NCI-H446 (cell line): Measurements from ENCODE around the gene HOXA13.

Source experiments
- DNase-seq, 2 experiments: peaks; one replicate each; lab custom pipeline; 2025; lab: John Stamatoyannopoulos, UW

HOXA13 gene

DNA sequence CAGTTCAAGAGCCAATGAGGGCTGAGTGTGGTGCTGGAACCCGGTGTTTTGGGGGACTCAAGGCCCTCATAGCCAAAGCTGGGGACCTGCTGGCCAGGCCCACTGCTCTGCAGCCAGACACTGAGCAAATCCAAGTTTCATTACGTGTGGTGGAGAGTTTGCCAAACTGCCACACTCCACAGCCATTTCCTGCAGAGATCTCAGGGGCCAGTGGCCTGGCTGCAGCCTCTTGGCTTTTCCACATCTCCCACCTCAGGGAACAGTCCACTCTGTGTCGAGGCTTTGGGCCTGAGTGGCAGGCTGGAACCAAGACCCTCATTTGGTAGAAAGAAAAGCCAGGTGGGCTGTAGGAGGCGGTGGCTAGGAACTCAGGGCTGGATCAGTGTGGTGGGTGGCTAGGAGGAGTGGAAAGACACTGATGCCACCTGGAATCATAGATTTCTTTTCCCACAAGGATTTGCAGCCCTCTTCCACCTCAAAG is 18.1 kb downstream of the HOXA13 start:
- no peak for DNase-seq

DNA sequence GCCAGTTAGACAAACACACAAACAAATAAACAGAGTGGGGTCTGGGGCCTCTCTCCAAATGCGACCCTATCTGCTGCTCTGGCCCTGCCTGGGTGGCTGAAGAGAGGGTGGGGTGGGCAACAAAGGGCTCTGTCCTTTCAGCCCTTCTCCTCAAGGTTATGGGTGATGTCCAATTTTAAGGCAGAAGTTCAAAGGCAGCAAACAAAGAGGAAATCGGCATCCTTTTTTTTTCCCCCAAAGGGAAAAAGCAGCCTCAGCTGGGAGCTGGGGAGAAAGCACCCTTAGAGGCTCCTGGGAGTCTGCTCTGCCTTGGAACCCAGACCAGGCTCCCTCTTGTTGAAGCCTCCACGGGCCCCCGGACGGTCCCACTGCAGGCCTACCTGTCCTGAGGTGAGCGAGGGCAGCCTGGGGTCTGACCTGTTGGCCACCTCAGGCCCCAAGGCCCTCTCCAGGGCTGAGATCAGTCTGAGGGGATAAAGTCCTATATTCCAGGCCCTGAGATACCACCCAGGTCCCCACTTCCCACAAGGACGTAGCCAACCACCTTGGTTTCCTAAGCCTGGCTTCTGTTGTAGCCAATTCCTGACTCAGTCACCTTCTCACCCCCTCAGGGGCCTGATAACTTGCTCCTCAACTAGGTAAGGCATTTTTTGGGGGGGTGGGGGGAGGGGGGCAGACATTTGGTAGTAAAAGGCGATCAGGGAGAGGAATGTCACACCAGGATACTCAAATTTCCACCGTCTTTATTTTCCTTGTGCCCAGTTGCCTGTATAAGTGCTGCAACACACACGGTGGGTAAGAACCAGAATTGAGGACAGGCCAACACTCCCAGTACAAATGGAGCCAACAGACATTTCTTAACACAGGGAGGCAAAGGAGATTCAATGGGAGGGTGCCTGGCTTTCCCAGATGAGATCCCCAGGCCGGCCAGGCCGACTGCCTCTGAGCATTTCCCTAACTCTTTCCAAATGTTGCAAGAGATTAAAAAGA is 19.2 kb downstream of the HOXA13 start:
- no peak for DNase-seq

DNA sequence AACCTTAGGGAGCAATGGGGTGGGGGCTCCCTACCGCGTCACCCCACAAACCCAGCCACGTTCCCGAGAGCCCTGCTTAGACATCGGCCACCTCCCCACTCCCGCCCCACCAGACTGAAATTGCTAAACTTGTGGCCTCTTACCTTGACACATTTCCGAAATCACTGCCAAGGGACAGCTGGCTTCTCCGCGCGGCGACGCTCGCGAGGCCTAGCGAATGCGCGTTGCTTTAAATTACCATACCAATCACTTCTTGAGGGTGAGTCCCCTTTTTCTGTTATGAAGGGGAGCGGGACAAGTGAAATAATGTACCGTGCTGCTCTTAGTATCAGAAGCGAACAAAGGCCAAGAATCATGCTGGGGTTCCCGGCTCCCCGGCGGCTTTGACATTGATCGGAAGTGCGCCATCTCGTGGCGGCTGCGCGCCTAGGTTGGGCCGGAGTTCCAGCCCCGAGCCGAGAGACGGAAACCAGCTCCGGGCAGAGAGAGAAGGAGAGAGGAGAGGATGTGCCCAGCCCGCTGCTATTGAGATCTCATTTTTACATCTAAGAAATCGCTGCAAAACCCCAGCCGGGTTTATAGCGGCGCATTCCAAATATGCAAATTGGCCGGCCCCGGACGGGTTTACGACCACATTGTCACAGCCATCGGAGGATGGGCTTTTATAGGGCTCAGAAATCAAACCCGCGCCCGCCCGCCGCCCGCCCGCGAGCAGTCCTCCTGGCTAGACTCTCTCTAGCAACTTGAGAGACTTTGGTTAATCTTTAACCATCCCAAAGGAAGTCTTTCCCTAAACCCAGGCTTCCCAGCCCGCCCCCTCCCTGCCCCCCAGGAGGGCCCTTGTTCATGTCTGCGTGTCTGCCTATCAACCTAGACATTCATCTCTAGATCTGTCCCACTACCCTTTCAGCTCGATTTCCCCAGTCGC is 20.1 kb downstream of the HOXA13 start:
- DNase-seq = peak; percentile 75 to 87

DNA sequence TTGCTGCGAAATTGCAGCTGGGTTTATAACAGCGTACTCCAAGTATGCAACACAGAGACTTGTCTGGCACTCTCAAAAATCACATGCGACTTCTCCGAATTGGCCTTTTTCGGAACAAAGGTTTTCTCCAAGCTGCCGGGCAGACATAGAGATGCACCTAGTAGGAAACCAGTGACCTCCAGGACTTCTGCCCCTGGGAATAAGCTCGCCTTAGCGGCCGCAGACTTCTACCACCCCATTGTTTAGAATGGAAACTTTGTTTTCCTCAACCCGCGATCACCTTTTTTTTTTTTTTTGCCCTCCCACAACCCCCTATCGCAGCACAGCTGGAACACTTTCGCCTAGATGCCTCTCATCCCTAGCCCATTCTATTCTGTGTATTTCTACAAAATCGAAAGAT is 20.9 kb downstream of the HOXA13 start:
- peak in 1 of 2 experiments; percentile 42 for DNase-seq

DNA sequence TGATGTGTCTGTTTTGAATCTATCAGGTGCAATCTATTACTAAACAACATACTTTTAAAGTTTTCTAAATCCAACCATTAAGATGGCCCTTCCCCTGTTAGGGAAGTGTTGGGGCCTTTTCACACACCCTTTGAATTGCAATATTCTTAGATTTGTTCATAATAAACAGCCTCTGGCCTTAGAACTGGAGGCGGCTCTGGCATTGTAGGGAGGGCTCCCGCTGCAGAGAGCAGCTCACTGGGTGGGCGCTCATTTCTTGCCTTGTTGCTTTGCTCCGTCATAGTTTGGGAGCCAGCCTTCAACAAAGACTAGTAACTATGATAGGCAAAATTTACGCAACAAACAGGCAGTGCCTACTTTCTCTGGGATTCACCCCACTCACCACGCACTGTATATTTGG is 21.5 kb downstream of the HOXA13 start:
- DNase-seq = peak in 1 of 2 experiments; percentile 51

DNA sequence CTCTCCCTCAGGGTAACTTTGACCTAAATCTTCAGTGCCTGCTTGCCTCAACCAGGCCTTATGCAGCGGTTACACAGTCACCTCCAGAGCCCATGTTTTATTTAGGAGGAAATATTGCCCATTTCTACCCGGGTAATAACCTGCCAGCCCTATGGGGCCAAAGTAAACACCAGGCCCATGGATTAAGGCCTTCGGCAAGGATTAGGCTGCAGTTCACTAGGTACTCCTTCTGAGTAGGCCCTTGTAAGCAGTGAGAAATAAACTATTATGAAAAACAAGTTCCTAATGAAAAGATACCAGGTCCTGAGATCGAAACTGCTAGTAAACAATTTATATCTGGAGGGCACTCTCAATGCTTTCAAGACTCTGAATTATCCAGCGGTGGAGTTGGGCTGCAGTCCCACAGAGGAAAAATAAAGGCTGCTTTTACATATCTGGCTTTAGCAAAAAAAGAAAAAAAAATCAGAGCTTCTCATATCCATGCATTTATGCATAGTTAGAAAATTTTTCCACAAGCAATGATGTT is 22.0 kb downstream of the HOXA13 start:
- no peak for DNase-seq

DNA sequence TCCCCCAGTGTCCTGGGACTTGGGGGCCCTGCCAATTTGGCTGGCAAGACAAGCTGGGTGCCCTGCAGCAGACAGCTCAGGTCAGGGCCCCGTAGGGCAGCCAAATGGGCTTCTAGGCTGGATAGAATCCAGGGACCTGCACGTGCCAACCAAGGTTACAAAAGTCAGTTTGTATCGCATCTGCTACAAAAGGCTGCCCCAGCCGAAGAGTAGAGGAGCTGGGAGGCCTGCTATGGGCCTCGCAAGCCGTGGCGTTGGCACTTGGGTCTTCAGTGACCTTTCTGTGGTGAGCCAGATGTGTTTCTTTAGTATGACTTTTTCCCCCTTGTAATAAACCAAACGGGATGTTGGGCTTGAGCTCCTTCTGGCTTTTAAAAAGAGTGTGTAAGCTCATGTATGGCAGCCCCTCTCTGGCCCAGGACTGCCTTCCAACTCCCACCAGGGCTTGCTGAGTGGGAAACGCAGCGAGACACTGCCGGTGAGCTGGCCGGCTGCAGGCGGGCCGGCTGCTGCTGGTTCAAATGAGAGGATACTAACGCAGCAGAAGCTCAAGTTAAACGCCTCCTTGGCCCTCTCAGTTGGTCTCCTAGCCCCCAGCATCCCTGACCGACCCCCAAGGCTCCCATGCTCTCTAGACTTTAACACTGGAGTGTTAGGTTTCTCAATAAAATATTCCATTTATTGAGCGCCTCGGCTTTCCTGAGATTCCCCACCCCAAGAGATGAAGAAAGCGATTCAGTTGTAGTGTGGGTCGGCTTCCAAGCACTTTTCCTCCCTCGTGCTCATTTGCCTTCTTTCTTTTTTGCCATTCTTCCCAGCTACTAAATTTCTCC is 22.7 kb downstream of the HOXA13 start:
- peak in 1 of 2 experiments; percentile 30 for DNase-seq

DNA sequence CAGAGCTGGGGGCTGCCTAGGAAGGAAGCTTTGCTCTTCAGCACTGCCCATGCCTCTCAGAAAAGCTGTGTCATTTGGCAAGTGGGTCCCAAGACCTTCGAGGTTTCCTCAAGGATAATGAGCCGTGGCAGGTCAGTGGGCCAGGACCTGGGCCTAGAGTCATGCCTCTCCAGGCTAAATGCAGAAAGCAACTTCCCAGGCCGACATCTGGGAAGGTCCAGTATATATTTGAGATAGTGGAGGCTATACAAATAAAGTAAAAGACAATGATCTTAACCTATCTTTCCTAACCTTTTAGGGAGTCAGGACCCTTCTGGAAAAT is 23.4 kb downstream of the HOXA13 start:
- DNase-seq = no peak

DNA sequence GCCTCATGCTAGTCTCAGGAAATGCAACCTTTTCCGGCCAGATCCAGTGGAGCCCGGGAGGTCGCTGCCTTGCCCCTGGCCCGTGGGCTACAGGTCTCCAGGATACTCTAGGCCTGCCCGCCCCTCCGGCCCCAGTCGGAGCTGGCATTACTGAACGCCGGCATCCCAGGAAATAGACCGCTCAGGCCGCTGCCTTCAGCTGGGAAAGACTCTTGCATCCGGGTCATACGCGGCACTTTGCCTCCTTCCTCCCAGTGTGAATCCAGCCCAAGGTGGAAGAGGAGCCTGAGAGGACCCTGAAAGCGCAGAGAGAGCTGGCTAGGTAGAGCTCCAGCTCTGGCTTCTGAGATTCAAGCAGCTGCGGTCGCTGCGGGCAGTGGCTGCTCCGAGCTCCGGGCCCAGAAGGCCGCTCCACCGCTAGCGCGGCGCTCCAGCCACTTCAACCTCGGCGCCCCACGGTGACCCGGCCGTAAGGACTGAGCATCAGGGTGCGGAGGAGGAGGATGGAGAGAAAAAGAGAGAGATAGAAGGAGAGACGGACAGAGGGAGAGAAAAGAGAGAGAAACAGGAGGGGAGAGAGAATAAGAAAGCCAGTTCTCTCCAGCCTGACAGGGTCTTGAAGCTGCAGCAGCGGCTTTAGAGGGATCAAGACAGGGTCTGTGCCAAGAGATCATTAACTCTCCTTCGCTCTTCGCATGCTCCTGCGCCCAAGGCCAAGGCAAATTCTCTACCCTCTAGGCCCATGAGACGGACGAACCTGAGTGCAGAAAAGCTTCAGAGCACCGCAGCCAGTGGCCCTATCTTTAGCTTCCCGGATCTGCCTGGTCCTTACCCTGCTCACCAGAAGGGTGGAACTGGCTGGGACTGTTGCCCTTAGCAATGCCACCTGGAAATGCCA is 24.0 kb downstream of the HOXA13 start:
- DNase-seq = no peak

DNA sequence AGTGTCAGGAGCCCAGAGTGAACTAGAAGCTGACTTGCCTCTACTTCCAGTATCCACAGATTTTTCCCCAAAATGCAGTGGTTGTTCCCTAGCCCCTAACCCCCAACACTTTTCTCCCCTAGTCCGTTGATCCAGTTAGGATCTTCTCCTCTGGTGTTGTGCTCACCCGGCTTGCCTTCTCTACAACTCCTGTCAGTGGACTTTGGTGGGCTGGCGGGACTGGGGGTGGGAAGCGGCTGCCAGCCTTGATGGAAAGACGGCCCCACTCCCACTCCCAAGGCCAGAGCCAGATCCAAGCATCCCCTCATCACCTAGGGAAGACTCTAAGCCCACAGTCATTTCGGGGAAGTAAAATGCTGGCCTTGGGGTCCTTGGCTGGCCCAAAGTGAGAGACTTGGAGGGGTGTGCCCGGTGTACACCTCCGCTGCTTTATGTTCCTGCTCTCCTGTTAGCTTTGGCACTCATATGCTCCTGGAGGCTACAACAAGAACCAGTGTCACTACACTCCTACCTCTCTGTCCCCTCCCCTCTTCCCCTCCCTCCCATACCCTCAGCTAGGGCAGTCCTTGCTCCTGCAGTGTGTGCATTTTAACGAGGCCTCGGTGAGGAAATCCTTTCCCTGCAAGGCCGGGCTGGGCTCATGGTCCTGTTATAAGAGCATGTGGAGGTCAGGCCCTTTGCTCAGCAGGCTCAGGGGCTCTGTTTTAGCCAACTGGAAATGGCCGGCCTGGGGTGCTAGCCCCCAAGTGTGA is 24.8 kb downstream of the HOXA13 start:
- DNase-seq = no peak

DNA sequence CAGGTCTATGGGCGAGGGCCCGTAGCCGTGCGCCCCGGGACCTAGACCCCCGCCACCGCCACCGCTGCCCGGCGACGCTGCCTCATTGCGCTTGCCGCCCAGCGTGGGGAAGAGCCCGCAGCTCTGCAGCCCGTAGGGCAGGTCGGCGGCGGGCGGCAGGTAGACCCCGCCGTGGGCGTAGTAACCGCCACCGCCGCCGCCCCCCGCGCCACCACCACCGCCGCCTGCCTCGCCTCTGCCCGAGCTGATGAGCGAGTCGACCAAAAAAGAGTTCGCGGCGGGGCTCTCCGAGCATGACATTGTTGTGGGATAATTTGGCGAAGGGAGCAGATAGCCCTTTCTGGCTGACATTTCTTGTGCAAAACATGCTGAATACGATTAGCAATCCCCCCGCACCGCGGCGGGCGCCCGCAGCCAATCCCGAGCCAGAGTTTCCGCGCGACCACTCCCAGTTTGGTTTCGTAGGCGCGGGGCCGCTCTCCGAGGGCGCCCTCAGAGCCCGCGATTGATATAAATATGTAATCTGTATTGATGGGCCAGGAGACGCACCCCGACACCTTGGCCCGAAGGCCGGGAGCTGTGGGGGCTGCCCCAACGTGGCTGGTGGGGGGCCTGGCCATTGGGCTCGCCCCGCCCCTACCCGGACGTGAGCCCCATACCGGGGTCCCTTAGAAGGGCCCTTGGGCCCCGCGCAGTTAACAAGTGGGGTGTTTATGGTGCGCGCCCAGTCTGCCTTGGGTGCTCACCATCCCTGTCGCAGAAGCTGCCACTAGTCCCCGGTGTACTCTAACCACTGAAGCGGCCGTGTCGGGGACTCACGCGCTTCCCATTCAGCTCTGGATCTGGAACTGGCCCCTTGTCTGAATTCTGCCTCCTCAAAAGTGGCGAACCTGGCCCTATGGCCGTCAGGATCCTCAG is 25.7 kb downstream of the HOXA13 start, which contains the start of gene HOXA10:
HOXA10 (minus strand) TSS at position 365 of the 918 bp plus-strand sequence; CDS start at position 351, 14 bp downstream.
- peak in 1 of 2 experiments; percentile 71 for DNase-seq

DNA sequence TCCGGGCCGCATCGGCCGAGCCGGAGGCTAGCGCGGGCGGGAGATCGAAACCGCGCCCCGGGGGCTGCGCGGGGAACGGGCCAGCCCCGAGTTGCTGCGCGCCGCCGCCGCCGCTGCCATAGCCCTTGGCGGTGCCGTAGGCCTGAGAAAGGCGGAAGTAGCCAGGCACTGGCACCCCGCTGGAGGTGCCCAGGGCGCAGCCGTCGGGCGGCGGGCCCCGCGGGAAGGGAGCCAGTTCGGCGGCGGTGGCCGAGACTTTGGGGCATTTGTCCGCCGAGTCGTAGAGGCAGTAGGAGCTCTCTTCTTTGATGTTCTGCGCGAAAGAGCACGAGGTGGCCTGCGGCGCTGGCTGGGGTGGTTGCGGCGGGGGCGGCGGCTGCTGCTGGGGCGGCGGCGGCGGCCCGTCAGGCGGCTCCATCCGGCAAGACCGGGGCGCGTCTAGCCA is 26.4 kb downstream of the HOXA13 start:
- peak in 1 of 2 experiments; percentile 72 for DNase-seq

DNA sequence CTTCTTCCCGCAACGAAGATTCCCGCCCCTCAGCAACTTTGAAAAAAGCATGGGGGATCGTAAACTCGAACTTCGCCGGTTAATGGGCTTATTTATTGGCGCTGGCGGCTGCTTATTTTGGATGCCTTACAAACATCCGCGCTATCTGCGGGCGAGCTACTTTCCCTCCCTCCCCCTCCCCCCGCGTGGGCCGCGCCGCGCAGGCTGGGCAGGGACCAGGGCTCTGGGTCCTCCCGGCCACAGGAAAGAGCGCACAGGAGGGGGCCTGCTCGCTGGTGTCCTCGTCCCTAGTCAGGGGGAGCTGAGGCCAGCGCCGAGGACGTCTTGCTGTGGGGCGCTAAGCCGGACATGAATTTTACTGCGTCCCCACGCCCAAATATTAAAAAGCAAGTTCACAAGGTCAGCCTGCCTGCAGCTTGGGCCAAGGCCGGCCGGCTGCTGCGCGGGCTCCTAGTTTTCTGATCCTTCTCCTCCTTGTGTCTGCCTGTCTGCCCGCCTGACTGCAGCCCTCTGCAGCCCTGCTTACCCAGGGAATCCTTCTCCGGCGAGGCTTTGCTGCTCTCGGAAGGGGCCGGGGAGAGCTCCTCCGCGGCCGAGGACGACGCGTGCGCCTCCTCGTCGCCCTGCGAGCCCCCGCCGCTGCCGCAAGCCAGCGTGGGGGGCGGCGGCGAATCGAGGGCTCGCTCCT is 26.9 kb downstream of the HOXA13 start:
- peak; percentile 45 to 72 for DNase-seq

DNA sequence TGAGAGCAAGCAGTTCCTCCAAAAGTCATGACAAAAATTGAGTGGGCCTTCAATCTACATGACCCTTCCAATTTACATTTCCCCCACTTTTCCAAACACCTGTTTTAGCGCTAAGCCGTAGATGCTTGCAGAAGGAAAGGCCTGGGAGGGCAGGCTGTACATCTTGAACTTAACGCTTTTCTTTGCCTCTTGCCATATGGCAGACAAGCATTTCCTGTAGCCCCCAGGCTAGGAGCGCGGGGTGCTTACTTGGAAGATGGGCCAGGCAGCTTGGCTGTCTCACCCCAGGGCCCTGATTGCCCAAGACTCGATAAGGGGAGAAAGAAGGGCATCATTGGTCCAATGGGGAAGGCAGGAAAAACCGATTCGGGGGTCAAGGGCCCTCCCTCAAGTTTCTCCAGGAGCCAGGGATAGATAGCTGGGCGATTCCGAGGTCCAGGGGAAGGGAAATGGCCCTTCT is 27.5 kb downstream of the HOXA13 start:
- peak in 1 of 2 experiments; percentile 26 for DNase-seq

DNA sequence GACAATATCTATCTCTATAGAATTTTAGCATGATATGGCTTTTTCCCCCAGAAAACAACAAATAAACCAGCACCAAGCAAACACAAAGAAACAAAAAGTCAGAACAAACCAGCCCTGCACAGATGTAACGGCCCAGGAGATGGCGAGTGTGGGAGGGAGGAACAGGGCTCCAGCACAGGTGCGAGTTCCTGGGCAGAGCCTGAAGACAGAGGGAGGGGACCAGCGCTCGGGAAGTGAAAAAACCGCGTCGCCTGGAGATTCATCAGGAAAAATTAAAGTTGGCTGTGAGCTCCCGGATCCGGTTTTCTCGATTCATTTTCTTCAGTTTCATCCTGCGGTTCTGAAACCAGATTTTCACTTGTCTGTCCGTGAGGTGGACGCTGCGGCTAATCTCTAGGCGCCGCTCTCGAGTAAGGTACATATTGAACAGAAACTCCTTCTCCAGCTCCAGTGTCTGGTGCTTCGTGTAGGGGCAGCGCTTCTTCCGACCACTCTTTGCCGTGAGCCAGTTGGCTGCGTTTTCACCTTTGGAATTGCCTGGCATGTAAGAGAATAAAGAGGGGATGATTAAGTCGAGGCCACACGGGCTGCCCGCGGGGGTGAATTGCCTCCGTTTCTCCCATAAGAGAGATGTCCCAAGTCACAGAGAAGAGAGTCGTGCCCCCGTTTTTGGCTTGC is 28.1 kb downstream of the HOXA13 start:
- DNase-seq = peak in 1 of 2 experiments; percentile 28

DNA sequence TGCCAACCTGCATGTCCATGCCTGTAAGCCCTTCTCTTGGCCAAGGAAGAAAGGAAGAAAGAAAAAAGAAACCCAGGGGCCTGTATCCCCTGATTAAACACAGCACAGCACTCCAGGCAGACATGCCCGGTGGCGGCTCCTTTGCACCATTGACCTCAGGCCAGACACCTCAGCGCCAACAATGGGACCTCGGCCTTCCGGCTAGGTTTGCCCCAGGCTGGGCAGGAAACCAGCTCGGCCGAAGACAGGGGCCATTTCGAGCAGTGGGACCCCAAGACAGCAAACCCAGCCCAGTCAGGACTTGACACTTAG is 28.6 kb downstream of the HOXA13 start:
- DNase-seq = no peak
